Measurements from ENCODE around the gene ZFYVE28.

The ZFYVE28 gene

DNA sequence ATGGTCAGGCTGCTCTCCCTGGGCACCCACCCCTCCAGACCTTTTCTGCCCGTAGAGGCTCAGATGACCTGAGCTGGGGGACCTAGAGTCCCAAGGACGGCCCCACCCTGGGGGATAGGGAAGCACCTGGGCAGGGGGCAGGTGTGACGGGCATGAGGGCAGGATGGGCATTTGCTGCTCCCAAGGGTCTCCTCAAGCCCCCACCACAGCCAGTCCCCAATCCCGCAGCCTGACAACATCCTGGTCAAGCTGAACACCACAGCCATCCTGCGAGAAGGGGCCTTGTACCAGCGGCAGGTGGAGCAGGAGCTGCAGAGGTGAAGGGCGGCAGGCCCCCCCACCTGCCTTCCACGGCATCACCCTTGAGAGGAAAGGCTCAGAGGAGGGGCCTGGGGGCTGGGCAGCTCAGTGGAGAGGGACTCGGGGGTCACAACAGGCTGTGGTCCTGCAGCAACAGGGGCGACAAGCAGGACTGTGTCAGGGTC is 32.6 kb upstream of the ZFYVE28 start:
- Mint-ChIP-seq H3K27ac (no peak overlapping the region), H3K9me3 (no peaks in the 10 kb centered on the region), H3K27me3 (no peaks in the 10 kb centered on the region), H3K4me1 (no peaks in the 10 kb centered on the region), H3K4me3 (no peak overlapping the region), H3K36me3 (no peaks in the 10 kb centered on the region)
- DNase-seq (no peak), ATAC-seq (replicated peaks) (no peak)

DNA sequence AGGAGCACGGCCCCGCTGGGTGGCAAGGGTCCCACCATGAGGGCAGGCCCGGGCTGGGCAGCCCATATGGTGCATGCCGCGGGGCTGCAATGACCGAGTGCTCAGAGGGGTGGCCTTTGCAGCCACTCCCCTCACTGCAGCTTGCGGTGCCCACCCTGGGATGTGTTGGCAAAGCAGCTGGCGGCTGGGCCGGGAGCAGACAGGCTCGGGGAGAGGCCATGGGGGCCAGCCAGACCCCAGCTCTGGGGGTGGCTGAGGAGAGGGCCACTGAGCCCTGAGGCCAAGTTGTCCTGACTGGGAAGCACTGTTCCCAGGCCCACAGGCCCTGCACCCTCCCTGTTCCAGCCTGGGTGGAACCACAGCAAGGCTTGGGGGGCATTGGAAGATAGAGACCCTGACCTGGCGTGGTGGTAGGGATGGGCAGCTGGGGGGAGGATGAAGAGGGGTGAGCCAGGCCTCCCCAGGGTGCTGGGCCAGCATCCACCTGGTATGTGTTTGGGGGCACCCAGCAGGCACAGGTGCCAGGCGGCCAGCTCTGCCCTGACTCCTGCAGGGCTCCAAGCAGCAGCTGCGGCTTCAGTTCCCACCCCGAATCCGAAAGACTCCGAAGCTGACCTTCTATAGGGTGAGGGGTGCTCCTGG is 32.1 kb upstream of the ZFYVE28 start:
- H3K9me3 Mint-ChIP-seq = no peaks in the 10 kb centered on the region
- no peak overlapping the region for H3K4me3 Mint-ChIP-seq
- no peak overlapping the region for H3K27ac Mint-ChIP-seq
- H3K4me1 Mint-ChIP-seq = no peaks in the 10 kb centered on the region
- H3K27me3 Mint-ChIP-seq = no peaks in the 10 kb centered on the region
- DNase-seq (no peak), ATAC-seq (replicated peaks) (no peak)
- H3K36me3 Mint-ChIP-seq = no peaks in the 10 kb centered on the region

DNA sequence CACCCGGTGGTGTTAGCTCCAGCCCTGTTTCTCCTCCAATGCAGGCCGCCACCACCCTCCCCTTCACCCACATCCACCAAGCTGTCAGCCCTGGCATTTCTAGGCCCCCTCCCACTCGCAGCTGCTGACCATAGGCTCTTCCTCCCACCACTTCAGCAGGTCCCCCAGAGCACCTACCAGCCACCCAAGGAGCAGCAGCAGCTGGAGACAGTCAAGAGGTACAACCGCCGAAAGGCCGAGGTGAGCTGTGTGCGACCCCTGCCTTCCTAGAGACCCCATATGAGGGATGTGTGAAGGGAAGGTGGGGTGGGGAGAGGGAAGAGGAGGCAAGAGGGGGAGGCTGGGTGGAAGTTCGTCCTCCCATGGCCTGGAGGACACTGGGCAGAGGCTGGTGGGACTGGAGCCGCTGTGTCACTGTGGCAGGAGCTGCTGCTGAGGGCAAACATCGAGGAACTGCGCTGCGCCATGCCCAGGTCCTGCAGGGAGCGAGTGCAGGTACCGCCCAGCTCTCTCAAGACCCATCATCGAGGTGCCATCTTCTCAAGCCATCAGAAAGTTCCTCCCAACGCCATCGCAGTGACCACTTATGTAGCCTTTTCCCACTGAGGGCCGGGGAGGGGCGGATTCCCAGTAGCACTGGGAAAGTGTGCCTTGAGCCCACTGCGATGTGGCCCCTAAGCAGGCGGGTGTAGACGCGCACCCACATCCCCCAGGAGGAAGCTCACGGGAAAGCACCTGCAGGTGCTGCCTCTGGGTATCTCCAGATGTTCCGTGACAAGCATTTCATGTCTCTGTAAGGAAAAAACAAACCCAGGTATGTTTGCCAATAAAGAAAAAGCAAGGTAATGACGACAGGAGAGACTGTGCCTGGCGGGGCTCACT is 31.3 kb upstream of the ZFYVE28 start:
- Mint-ChIP-seq H3K4me3 (no peak overlapping the region), H3K9me3 (no peaks in the 10 kb centered on the region), H3K27me3 (no peaks in the 10 kb centered on the region), H3K27ac (no peak overlapping the region), H3K4me1 (no peaks in the 10 kb centered on the region), H3K36me3 (no peaks in the 10 kb centered on the region)
- ATAC-seq (replicated peaks) = no peak
- DNase-seq = no peak

DNA sequence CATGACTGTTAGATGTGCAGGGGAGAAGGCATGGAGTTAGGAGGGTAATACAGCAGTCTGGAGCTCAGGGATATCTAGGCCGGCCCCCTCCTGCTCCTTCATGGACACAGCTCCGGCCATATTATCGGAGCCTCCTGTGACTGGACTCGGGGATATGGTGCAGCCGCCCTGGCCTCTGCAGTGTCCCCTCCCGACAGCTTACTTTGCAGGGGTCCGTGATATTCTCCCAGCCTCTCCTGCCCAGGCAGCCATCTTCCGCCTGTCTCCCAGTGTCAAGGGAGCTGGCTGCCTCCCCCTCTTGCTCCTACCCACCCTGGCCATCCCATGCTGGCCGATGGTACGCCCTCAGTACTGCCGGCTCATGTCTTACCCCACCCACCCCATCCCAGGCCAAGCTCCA is 30.6 kb upstream of the ZFYVE28 start:
- H3K27me3 Mint-ChIP-seq = no peaks in the 10 kb centered on the region
- no peaks in the 10 kb centered on the region for H3K36me3 Mint-ChIP-seq
- H3K4me1 Mint-ChIP-seq = no peaks in the 10 kb centered on the region
- DNase-seq (no peak), ATAC-seq (replicated peaks) (no peak)
- no peak overlapping the region for H3K27ac Mint-ChIP-seq
- no peak overlapping the region for H3K4me3 Mint-ChIP-seq
- no peaks in the 10 kb centered on the region for H3K9me3 Mint-ChIP-seq

DNA sequence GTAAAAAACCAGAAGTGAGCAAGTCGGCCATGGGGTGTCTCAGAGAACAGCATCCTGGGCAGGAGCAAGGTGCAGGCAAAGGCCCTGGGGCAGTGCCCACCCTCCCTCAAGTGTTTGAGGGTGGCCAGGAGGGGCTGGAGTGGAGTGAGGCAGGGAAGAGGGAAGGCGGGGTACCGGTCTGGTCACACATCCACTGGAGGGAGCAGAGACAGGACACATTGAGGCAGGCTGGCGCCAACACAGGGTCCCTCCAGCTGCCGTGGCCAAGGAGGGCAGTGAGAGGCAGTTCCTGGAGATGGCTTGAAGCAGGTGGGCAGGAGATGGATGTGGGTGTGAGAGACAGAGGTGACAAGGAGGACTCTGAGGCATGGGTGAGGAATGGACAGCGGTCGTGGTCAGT is 30.1 kb upstream of the ZFYVE28 start:
- no peaks in the 10 kb centered on the region for H3K36me3 Mint-ChIP-seq
- no peaks in the 10 kb centered on the region for H3K27me3 Mint-ChIP-seq
- H3K4me1 Mint-ChIP-seq = no peaks in the 10 kb centered on the region
- ATAC-seq (replicated peaks) = no peak
- no peak for DNase-seq
- H3K4me3 Mint-ChIP-seq = no peak overlapping the region
- no peak overlapping the region for H3K27ac Mint-ChIP-seq
- no peaks in the 10 kb centered on the region for H3K9me3 Mint-ChIP-seq

DNA sequence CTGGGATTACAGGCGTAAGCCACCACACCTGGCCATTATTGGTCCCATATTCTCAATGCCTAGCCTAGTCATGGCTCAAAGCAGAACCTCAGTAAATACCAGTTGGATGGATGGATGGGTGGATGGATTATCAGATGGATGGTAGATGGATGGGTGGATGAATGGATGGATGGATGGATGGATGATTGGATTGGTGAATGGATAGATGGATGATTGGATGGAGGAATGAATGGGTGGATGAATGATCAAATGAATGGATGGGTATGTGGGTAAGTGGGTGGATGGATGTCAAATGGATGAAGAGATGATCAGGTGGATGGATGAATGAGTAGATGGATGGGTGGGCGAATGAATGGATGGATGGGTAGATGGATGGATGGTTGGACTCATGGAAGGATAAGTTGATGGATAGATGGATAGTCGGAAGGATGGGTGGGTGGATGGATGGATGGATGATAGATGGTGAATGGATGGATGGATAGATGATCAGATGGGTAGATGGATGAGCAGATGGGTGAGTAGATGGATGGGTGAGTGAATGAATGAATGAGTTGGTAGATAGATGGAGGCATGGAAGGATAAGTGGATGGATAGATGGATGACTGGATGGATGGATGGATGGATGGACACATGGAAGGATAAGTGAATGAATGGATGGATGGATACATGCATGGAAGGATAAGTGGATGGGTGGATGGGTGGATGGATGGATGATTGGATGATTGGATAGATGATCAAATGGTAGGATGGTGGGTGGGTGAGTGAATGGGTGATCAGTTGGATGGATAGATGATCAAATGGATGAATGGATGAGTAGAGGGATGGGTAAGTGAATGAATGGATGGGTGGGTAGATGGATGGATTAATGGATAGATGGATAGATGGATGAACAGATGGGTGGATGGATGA is 28.5 kb upstream of the ZFYVE28 start:
- Mint-ChIP-seq H3K36me3 (no peaks in the 10 kb centered on the region), H3K27me3 (no peaks in the 10 kb centered on the region), H3K9me3 (no peaks in the 10 kb centered on the region), H3K27ac (no peak overlapping the region), H3K4me1 (peaks cover 0 to 1% of the 10 kb centered on the region in 2 donors), H3K4me3 (no peak overlapping the region)
- DNase-seq = no peak
- no peak for ATAC-seq (replicated peaks)

DNA sequence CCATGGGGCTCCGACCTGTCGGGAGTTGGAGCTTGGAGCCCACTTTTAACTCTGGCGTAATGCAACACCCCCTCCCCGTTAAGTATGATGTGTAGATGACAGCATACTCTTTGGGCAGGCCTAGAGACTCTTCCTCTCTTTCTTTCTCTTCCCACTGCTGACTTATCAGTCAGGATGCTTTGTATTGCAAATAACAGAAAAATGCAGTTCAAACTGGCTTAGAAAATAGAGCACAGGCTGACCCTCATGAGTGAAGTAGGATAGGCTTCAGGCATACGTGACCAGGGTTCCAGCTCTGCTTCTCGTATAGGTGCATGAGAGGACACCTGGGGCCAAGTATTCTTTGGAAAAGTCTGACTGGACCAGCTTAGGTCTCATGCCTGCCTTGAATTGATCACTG is 27.1 kb upstream of the ZFYVE28 start:
- no peaks in the 10 kb centered on the region for H3K36me3 Mint-ChIP-seq
- H3K4me3 Mint-ChIP-seq = no peak overlapping the region
- DNase-seq (no peak), ATAC-seq (replicated peaks) (no peak)
- H3K27ac Mint-ChIP-seq = no peak overlapping the region
- H3K4me1 Mint-ChIP-seq = peaks cover 3 to 8% of the 10 kb centered on the region in 2 donors
- peaks cover 0 to 4% of the 10 kb centered on the region in 2 donors for H3K27me3 Mint-ChIP-seq
- no peaks in the 10 kb centered on the region for H3K9me3 Mint-ChIP-seq

DNA sequence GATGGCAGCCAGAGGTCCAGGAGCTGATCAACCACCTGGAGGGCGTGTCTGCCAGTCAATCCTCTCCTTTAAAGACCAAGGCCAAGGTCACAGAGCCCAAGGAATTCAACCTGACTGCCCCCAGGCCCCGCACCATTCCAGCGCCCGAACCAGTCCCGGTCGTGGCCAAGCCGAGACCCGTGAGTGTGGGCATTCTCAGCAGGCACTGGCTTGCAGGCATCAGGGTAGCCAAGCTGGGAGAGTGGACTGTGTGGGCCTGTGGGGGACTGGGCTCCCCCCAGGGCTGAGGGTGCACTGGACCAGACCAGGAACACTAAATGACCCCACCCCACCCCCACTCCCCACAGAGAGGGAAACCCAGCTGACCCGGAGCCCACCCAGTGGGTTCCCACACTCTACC is 26.7 kb upstream of the ZFYVE28 start:
- no peak for DNase-seq
- peaks cover 3 to 8% of the 10 kb centered on the region in 2 donors for H3K4me1 Mint-ChIP-seq
- H3K4me3 Mint-ChIP-seq = no peak overlapping the region
- H3K27me3 Mint-ChIP-seq = peaks cover 0 to 4% of the 10 kb centered on the region in 2 donors
- no peak for ATAC-seq (replicated peaks)
- H3K27ac Mint-ChIP-seq = no peak overlapping the region
- H3K9me3 Mint-ChIP-seq = no peaks in the 10 kb centered on the region
- no peaks in the 10 kb centered on the region for H3K36me3 Mint-ChIP-seq

DNA sequence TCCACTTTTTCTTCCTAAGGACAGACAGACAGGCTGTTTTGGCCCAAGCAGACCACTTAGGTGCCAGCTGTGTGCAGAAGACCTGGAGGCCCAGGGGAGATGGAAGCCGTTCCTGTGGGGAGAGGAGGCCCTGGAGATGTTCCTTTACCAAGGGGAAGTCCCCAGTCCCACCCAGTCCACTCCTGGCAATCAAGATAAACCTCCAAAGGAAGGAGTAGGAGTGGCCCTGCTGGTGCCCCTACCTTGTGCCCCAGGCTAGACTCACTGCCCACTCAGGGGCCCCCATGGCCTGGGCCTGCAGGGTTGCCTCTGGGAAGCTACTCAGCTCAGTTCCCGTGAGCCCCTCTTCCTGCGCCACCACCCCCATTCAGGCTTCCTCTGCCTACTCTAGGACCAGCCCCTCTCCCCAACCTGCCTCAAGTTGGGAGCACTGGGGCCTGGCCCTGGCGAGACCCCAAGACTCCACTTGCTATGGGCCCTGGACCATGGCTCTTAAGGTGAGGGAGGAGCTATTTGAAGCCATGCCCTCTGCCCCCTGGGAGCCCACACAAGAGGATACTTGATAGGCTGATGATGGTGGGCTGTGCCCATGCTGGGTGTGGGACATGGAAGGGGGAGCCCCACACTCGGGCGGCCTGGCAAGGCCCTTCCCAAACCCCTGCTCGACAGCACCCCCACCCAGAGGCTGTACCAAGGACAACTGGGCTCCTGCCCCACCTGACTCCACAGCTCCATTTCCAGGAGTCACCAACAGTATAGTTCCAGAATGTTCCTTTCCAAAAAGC is 25.7 kb upstream of the ZFYVE28 start:
- H3K27ac Mint-ChIP-seq = no peak overlapping the region

DNA sequence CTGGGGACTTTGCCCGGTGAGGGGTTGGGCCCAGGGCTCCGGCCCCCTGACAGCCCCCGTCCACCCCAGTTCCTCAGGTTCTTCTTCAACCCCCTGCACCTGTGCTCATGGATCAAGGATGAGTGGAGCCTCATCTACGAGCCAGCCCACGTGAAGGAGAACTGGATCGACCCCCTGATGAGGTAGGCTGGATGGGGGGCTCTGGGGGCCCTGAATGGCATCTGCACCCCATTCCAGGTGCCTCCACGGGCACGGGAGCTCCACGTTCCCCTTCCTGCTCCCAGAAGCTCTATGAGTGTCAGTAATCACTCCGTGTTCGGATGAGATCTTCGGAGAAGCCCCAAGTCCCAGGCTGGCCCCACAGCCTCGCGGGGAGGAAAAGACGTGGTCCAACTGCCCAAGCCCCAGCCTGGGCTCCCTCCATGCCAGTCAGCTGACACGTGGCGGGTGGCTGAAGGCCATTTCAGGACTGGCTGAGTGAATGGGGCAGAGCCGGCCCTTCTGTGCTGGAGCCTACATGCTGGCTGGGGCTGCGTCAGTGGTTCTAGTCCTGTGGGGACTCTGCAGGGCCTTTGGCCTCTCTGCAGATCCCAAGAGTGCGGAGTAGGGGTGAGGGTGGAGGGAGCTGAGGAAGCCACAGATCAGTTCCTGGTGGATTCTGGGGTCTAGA is 24.8 kb upstream of the ZFYVE28 start:
- H3K36me3 Mint-ChIP-seq = no peaks in the 10 kb centered on the region
- DNase-seq (no peak), ATAC-seq (replicated peaks) (no peak)
- peaks cover 0 to 4% of the 10 kb centered on the region in 2 donors for H3K27me3 Mint-ChIP-seq
- H3K4me3 Mint-ChIP-seq = no peak overlapping the region
- no peak overlapping the region for H3K27ac Mint-ChIP-seq
- H3K9me3 Mint-ChIP-seq = no peaks in the 10 kb centered on the region
- peaks cover 3 to 8% of the 10 kb centered on the region in 2 donors for H3K4me1 Mint-ChIP-seq

More for the DNA sequence above, 25.7 kb upstream of the ZFYVE28 start:
- Mint-ChIP-seq H3K4me3 (no peak overlapping the region), H3K36me3 (no peaks in the 10 kb centered on the region), H3K9me3 (no peaks in the 10 kb centered on the region), H3K4me1 (peaks cover 3 to 8% of the 10 kb centered on the region in 2 donors), H3K27me3 (peaks cover 0 to 4% of the 10 kb centered on the region in 2 donors)
- DNase-seq (no peak), ATAC-seq (replicated peaks) (no peak)

DNA sequence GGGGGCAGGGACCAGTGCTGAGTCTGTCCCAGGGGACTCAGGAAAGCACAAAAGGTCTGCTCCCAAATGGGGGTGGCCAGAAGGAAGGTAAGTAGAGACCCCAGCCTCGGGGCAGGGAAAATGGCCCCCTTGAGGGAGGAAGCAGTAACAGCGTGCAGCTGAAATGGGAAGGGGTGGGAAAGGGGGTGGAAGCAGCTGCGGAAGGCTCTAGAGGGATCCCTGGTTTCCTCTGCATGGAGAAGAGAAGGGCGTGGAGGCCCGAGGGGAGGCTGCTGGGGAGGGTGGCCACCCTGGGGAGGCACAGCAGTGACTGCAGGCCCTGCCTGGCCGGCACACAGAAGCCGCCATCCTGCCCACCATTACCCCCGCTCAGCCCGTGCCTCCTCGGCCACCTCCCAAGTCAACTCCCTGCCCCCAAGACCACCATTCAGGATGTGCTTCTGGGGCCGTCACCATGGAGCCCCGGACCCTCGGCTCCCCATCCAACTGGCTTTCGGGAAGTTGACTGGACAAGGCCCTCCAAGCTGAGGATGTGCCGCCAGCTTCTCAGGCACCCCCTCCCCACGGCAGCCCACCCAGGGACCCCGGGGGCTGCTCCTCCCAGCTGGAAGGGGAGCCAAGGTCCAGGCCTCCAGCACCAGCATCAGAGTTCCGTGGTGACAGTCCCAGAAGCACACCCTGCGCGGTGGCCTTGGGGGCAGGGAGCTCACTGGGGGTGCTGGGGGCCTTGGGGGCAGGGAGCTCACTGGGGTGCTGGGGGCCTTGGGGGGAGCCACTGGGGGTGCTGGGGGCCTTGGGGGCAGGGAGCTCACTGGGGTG is 23.9 kb upstream of the ZFYVE28 start:
- no peaks in the 10 kb centered on the region for H3K9me3 Mint-ChIP-seq
- DNase-seq (no peak), ATAC-seq (replicated peaks) (no peak)
- no peak overlapping the region for H3K4me3 Mint-ChIP-seq
- H3K27me3 Mint-ChIP-seq = peaks cover 0 to 4% of the 10 kb centered on the region in 2 donors
- H3K27ac Mint-ChIP-seq = no peak overlapping the region
- peaks cover 3 to 8% of the 10 kb centered on the region in 2 donors for H3K4me1 Mint-ChIP-seq
- H3K36me3 Mint-ChIP-seq = no peaks in the 10 kb centered on the region

DNA sequence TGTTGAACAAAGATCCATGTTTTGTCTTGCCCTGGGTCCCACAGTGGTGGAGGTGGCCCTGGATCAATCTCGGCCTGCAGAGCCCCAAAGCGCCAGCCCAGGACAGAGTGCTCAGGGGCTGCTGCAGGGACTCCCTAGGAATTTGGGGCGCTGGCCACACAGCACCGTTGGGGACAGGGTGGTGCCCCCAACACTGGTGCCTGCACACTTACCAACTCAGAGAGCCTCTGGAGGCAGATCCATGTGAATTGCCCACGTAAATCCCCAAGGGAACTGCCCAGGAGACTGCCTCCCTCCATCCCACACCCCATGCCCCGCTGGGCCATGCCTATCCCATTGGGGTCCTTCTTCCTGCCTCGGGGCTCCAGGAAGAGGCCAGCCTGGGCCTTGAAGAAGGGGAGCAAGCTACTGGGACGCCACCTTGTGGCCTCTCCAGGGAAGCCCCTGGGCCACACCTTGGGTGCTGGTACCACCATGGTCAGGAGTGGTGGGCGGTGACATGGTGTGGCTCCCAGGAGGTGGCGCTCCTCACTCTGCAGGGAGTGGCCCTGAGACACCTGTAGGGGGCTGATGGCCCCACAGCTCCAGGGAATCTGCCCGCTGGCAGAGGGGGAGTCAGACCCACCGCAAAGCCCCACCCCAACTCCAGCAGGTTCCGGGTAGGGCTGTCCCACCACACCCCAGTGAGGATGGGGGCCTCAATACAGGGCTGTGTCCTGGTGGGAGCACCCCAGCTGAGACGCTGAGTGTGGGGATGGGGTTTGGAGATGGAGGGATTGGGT is 23.1 kb upstream of the ZFYVE28 start:
- no peaks in the 10 kb centered on the region for H3K36me3 Mint-ChIP-seq
- DNase-seq (peak; percentile 67), ATAC-seq (replicated peaks) (peak; percentile 95)
- peaks cover 0 to 4% of the 10 kb centered on the region in 2 donors for H3K27me3 Mint-ChIP-seq
- H3K27ac Mint-ChIP-seq = no peak overlapping the region
- H3K4me3 Mint-ChIP-seq = no peak overlapping the region
- peaks cover 3 to 8% of the 10 kb centered on the region in 2 donors for H3K4me1 Mint-ChIP-seq
- H3K9me3 Mint-ChIP-seq = no peaks in the 10 kb centered on the region
